Measurements from ENCODE around the gene ST6GALNAC1. TPM values are rescaled to one million over a fixed set of nuclear protein-coding genes. Genes with fewer than 3 reads are reported as not detected.

ST6GALNAC1 gene
- total and polyA plus RNA-seq, 4 donors = 0.16 to 2.1 (median 0.21) TPM; not detected in 1

- Histone ChIP-seq H3K4me3 (ENCODE audit: low read depth in 1 of 3, low read length in 3 of 3) (no peak overlapping the region), H3K27ac (ENCODE audit: low read depth in 1 of 2, low read length in 2 of 2) (no peak overlapping the region), H3K27me3 (ENCODE audit: control insufficient read depth in 4 of 4, insufficient read depth in 4 of 4, low read length in 3 of 4) (no peaks in the 10 kb centered on the region), H3K4me1 (ENCODE audit: control insufficient read depth in 4 of 4, insufficient read depth in 4 of 4, low read length in 3 of 4) (no peaks in the 10 kb centered on the region), H3K9ac (ENCODE audit: low read depth in 1 of 2, low read length in 2 of 2) (no peak overlapping the region), H3K9me3 (ENCODE audit: control insufficient read depth in 4 of 4, low read length in 3 of 4) (no peaks in the 10 kb centered on the region), H3K36me3 (ENCODE audit: control insufficient read depth in 4 of 4, insufficient read depth in 3 of 4, low read depth in 1 of 4, low read length in 3 of 4) (no peaks in the 10 kb centered on the region)
- 87% methylated on average over 5 of the region's 5 CpGs for WGBS
- TF ChIP-seq JUND (IDR thresholded peaks at IDR 0.05) (no peak), RXRA (IDR thresholded peaks at IDR 0.05) (no peak), MAX (IDR thresholded peaks at IDR 0.05) (no peak), CTCF (IDR thresholded peaks at IDR 0.05; ENCODE audit: low read depth, low read length, missing input control) (no peak)
- DNase-seq (ENCODE audit: low spot score) = no peak
Observed at GRCh38 chr17:76642032-76642561, 1.5 kb downstream of the ST6GALNAC1 start.

- DNase-seq (ENCODE audit: low spot score) = no peak
- Histone ChIP-seq H3K27me3 (ENCODE audit: control insufficient read depth in 4 of 4, insufficient read depth in 4 of 4, low read length in 3 of 4) (no peaks in the 10 kb centered on the region), H3K4me1 (ENCODE audit: control insufficient read depth in 4 of 4, insufficient read depth in 4 of 4, low read length in 3 of 4) (no peaks in the 10 kb centered on the region), H3K4me3 (ENCODE audit: low read depth in 1 of 3, low read length in 3 of 3) (no peak overlapping the region), H3K27ac (ENCODE audit: low read depth in 1 of 2, low read length in 2 of 2) (no peak overlapping the region), H3K9me3 (ENCODE audit: control insufficient read depth in 4 of 4, low read length in 3 of 4) (no peaks in the 10 kb centered on the region), H3K9ac (ENCODE audit: low read depth in 1 of 2, low read length in 2 of 2) (no peak overlapping the region), H3K36me3 (ENCODE audit: control insufficient read depth in 4 of 4, insufficient read depth in 3 of 4, low read depth in 1 of 4, low read length in 3 of 4) (no peaks in the 10 kb centered on the region)
- no peak for TF ChIP-seq ZBTB33 (IDR thresholded peaks at IDR 0.05)
- no peak for TF ChIP-seq ATF3 (IDR thresholded peaks at IDR 0.05)
- TF ChIP-seq JUND (IDR thresholded peaks at IDR 0.05) = no peak
- TF ChIP-seq YY1 (IDR thresholded peaks at IDR 0.05) = no peak
- TF ChIP-seq HNF4A (conservative IDR thresholded peaks at IDR 0.05) = no peak
- TF ChIP-seq GABPA (IDR thresholded peaks at IDR 0.05 in 1 of 2, conservative IDR thresholded peaks at IDR 0.05 in 1 of 2) = no peak
- no peak for TF ChIP-seq REST (IDR thresholded peaks at IDR 0.05)
- no peak for TF ChIP-seq TAF1 (conservative IDR thresholded peaks at IDR 0.05)
- no peak for TF ChIP-seq FOXA2 (IDR thresholded peaks at IDR 0.05)
- TF ChIP-seq RAD21 (IDR thresholded peaks at IDR 0.05) = no peak
- TF ChIP-seq EGR1 (IDR thresholded peaks at IDR 0.05; ENCODE audit: low read depth in 2 of 2) = no peak
- no peak for TF ChIP-seq HNF4G (IDR thresholded peaks at IDR 0.05)
- no peak for TF ChIP-seq MAX (IDR thresholded peaks at IDR 0.05)
- TF ChIP-seq FOXA1 (IDR thresholded peaks at IDR 0.05) = no peak
- TF ChIP-seq CTCF (IDR thresholded peaks at IDR 0.05; ENCODE audit: low read depth, low read length, missing input control) = no peak
- TF ChIP-seq SP1 (IDR thresholded peaks at IDR 0.05) = no peak
- whole genome bisulfite sequencing = 41% methylated on average over 3 of the region's 3 CpGs
Observed at GRCh38 chr17:76641501-76641900, 2.1 kb downstream of the ST6GALNAC1 start.
